K562 (cell line): ENCODE measurements around the gene SLC44A1. TPM values are rescaled to one million over a fixed set of nuclear protein-coding genes. Genes with fewer than 3 reads are reported as not detected.

Experiments
- ATAC-seq: fragments of 200-7000 bp; cut with Tn5 transposase; 3 replicates; pipeline ENCODE4 v1.9.1; 2020; ENCODE audit warnings: moderate library complexity
- BruUV-seq: library from RNA; stranded (reverse); fragments of 400-500 nt; replicated peaks from 2 replicates; lab custom pipeline; 2021; lab: Mats Ljungman, UMichigan
- CTCF ChIA-PET: fragments of 300-600 bp; formaldehyde crosslinking; extraction: SDS; loops from one replicate; lab custom pipeline; 2021; ENCODE audit warnings: low intra/inter-chr PET ratio; lab: Yijun Ruan, JAX
- POLR2A ChIA-PET: fragments of 300-600, 350-650 bp; sonication (Branson Sonifier 250); formaldehyde crosslinking; extraction: SDS; loops from one replicate; lab custom pipeline; 2021; ENCODE audit warnings: antibody characterized with exemption, inconsistent platforms; lab: Yijun Ruan, JAX
- DNase-seq, 4 experiments: peaks; one replicate each; pipeline versions ENCODE4 v3.0.0 to v3.0.0-alpha.2; 2011 to 2018; ENCODE audit warnings: low spot score in 3 of 4, mixed read lengths in 3 of 4; ENCODE audit errors: extremely low read depth in 1 of 4
- FAIRE-seq: peaks from 2 replicates; lab custom pipeline; 2011; peaks lifted over from hg19 to GRCh38; lab: Jason Lieb, UNC
- H2AFZ ChIP-seq: 2 replicates; pipeline ENCODE4 v1.6.0; 2011; ENCODE audit warnings: low read depth, low read length, control low read depth, inconsistent platforms
- H3K27ac ChIP-seq: fragments of 200-600 bp; 3 replicates; pipeline ENCODE4 v1.8.0; 2011; ENCODE audit warnings: low read depth, mild to moderate bottlenecking, control low read depth, inconsistent platforms, low read length, moderate library complexity, mixed read lengths; ENCODE audit errors: extremely low read depth
- H3K27me3 ChIP-seq, 2 experiments: fragments of 300-600 bp in 1 of 2; 2 replicates in 1 of 2; 3 replicates in 1 of 2; pipeline versions ENCODE4 v1.6.0 to v1.8.0; 2011; ENCODE audit warnings: inconsistent platforms in 2 of 2, low read length in 2 of 2, mild to moderate bottlenecking in 1 of 2, mixed read lengths in 1 of 2, moderate library complexity in 1 of 2; ENCODE audit not compliant: control insufficient read depth in 2 of 2, insufficient read depth in 2 of 2
- H3K36me3 ChIP-seq: fragments of 300-600 bp; 3 replicates; pipeline ENCODE4 v1.8.0; 2011; ENCODE audit warnings: mild to moderate bottlenecking, low read length, inconsistent platforms; ENCODE audit not compliant: control insufficient read depth, insufficient read depth
- H3K4me1 ChIP-seq, 2 experiments: fragments of 200-600 bp in 1 of 2; replicated peaks in 1 of 2; 2 replicates in 1 of 2; 3 replicates in 1 of 2; pipeline versions ENCODE4 v1.5.1 to v1.8.0; 2011; ENCODE audit warnings: inconsistent platforms in 2 of 2, low read length in 2 of 2, mild to moderate bottlenecking in 1 of 2, mixed read lengths in 1 of 2, moderate library complexity in 1 of 2; ENCODE audit not compliant: control insufficient read depth in 2 of 2, insufficient read depth in 2 of 2
- H3K4me2 ChIP-seq: 2 replicates; pipeline ENCODE4 v1.6.1; 2011; ENCODE audit warnings: low read length, control low read depth, inconsistent platforms, mixed read lengths; ENCODE audit not compliant: insufficient read depth
- H3K4me3 ChIP-seq: fragments of 200-600 bp; sonication (generic), shearing (Covaris generic); 2 replicates; pipeline ENCODE4 v1.5.1; 2016; ENCODE audit warnings: control low read depth, inconsistent platforms
- H3K79me2 ChIP-seq: fragments of 200-600 bp; 3 replicates; pipeline ENCODE4 v1.8.0; 2011; ENCODE audit warnings: low read length, inconsistent platforms; ENCODE audit not compliant: control insufficient read depth, insufficient read depth
- H3K9ac ChIP-seq, 2 experiments: 2 replicates each; pipeline versions ENCODE4 v1.6.0 to v1.6.1; 2011; ENCODE audit warnings: low read depth in 2 of 2, low read length in 2 of 2, control low read depth in 1 of 2, inconsistent platforms in 1 of 2, mild to moderate bottlenecking in 1 of 2, mixed read lengths in 1 of 2; ENCODE audit not compliant: insufficient read depth in 1 of 2
- H3K9me1 ChIP-seq: one replicate; pipeline ENCODE4 v1.6.0; 2011; ENCODE audit warnings: inconsistent platforms, mild to moderate bottlenecking, low read length, moderate library complexity; ENCODE audit not compliant: control insufficient read depth, insufficient read depth
- H3K9me3 ChIP-seq: replicated peaks from 2 replicates; pipeline ENCODE4 v1.5.1; 2011; ENCODE audit warnings: low read depth, low read length, inconsistent platforms; ENCODE audit not compliant: control insufficient read depth, insufficient read depth
- H4K20me1 ChIP-seq: replicated peaks from 2 replicates; pipeline ENCODE4 v1.6.1; 2011; ENCODE audit warnings: low read length, inconsistent platforms, mixed read lengths; ENCODE audit not compliant: control insufficient read depth, insufficient read depth
- CTCFL ChIP-seq: IDR thresholded peaks from 2 replicates; pipeline ENCODE4 v1.6.1; 2011; ENCODE audit warnings: borderline replicate concordance, low read depth, mild to moderate bottlenecking, moderate library complexity, low read length; ENCODE audit not compliant: insufficient read depth, poor library complexity, severe bottlenecking
- EHMT2 ChIP-seq: fragments of 450-650 bp; IDR thresholded peaks from 2 replicates; pipeline ENCODE4 v1.6.1; 2018; ENCODE audit warnings: antibody characterized with exemption
- GABPB2 ChIP-seq: fragments of 250-450 bp; sonication (Bioruptor Pico); conservative IDR thresholded peaks from 2 replicates; pipeline ENCODE4 v1.5.1; 2021; ENCODE audit warnings: mild to moderate bottlenecking
- ID3 ChIP-seq, 2 experiments: fragments of 250-450 bp in 1 of 2; fragments of 450-650 bp in 1 of 2; sonication (Bioruptor Pico) in 1 of 2; IDR thresholded peaks; 2 replicates each; pipeline versions ENCODE4 v1.6.1 to v1.8.0; 2016 to 2021; ENCODE audit warnings: mild to moderate bottlenecking in 2 of 2, moderate library complexity in 2 of 2, missing compliant biosample characterization in 1 of 2, missing genetic modification characterization in 1 of 2
- KDM1A ChIP-seq, 2 experiments: fragments of 450-650 bp; IDR thresholded peaks; 2 replicates each; pipeline ENCODE4 v1.6.1; 2016; ENCODE audit warnings: mild to moderate bottlenecking in 2 of 2
- MAFF ChIP-seq: IDR thresholded peaks from 2 replicates; pipeline ENCODE4 v1.6.1; 2012; ENCODE audit warnings: low read length, improper control_type of control experiment
- MCM3 ChIP-seq: fragments of 450-650 bp; IDR thresholded peaks from 2 replicates; pipeline ENCODE4 v1.6.1; 2016
- MYBL2 ChIP-seq, 2 experiments: fragments of 450-650 bp in 1 of 2; sonication (generic) in 1 of 2; formaldehyde crosslinking in 1 of 2; IDR thresholded peaks; 2 replicates each; pipeline versions ENCODE4 v1.6.1 to v1.8.1; 2017 to 2022; ENCODE audit warnings: borderline replicate concordance in 1 of 2, inconsistent platforms in 1 of 2, low read depth in 1 of 2, mild to moderate bottlenecking in 1 of 2, missing genetic modification reagents in 1 of 2, moderate library complexity in 1 of 2
- TRIM25 ChIP-seq: fragments of 450-650 bp; IDR thresholded peaks from 2 replicates; pipeline ENCODE4 v1.7.0; 2016; ENCODE audit warnings: borderline replicate concordance
- ZKSCAN8 ChIP-seq: fragments of 200-800 bp; sonication (Bioruptor generic); IDR thresholded peaks from 2 replicates; pipeline ENCODE4 v1.6.1; 2016; ENCODE audit warnings: missing genetic modification characterization, missing compliant biosample characterization
- ZNF217 ChIP-seq: sonication (generic); formaldehyde crosslinking; IDR thresholded peaks from 2 replicates; pipeline ENCODE4 v1.8.0; 2022; ENCODE audit warnings: mild to moderate bottlenecking, missing genetic modification reagents
- WGBS: fragments of 100-300 bp; shearing (Covaris generic); methylation state at CpG from one replicate; pipeline ENCODE4 v1.1.6; 2016; ENCODE audit warnings: low coverage, mixed read lengths; ENCODE audit not compliant: insufficient coverage; ENCODE audit errors: missing lambda C conversion rate; 5-methylcytosine and 5-hydroxymethylcytosine counted together
- in situ Hi-C: fragments of 300-500 bp; cut with MboI; formaldehyde crosslinking; loops from 4 replicates; pipeline ENCODE4 v1.15.0; 2018; ENCODE audit warnings: inconsistent platforms, mixed read lengths
- intact Hi-C: fragments of 100-400 bp; cut with micrococcal nuclease; formaldehyde crosslinking; loops from 2 replicates; pipeline ENCODE4 v1.14.2; 2022
- polyA plus RNA-seq, 8 experiments: library from polyadenylated mRNA; depleted of rRNA in 4 of 8; stranded (reverse) in 5 of 8; unstranded in 3 of 8; fragments of >200 nt; fragmentation: Nextera tagmentation in 2 of 8; fragmentation: Illumina TruSeq in 1 of 8; extraction: Ambion mirVana in 2 of 8; extraction: Trizol in 1 of 8; gene quantifications; 2 replicates each; pipeline versions ENCODE4 v1.2.1 to v1.2.3, GENCODE V29; 2011 to 2014; ENCODE audit warnings: inconsistent platforms in 1 of 8, missing spikeins in 1 of 8
- total RNA-seq, 7 experiments: library from RNA; depleted of rRNA in 6 of 7; stranded (reverse); fragments of >200 nt in 6 of 7; fragmentation: Illumina TruSeq in 2 of 7; extraction: Trizol in 2 of 7; gene quantifications; 2 replicates each; pipeline versions ENCODE4 v1.2.1 to v1.2.3, GENCODE V29; 2011 to 2021; ENCODE audit warnings: low replicate concordance in 1 of 7

Gene SLC44A1
- total and polyA plus RNA-seq, 9 of the 15 experiments (the other 6 are each of a cell fraction or from before 2014, with no cell fraction given) = 0.11 to 0.59 (median 0.30) TPM

GRCh38 chr9:105331160-105331559, 86.7 kb downstream of the SLC44A1 start:
- ChIA-PET CTCF (no interaction called here), POLR2A (no interaction called here)
- no peak for DNase-seq
- Histone ChIP-seq H2AFZ (no peak overlapping the region), H3K9ac (no peak overlapping the region), H3K27ac (no peak overlapping the region), H3K27me3 (no peaks in the 10 kb centered on the region), H3K4me3 (no peak overlapping the region), H3K4me1 (no peaks in the 10 kb centered on the region), H3K4me2 (no peak overlapping the region), H3K79me2 (no peaks in the 10 kb centered on the region), H3K9me3 (no peaks in the 10 kb centered on the region), H3K36me3 (no peaks in the 10 kb centered on the region), H4K20me1 (no peaks in the 10 kb centered on the region), H3K9me1 (no peaks in the 10 kb centered on the region)
- intact Hi-C loops = no loop called here
- BruUV-seq = no TSS peak
- no peak for FAIRE-seq
- WGBS = 2% methylated on average over 3 of the region's 3 CpGs
- in situ Hi-C loops = no loop called here
- no peak for ATAC-seq
- TF ChIP-seq GABPB2 (CRISPR knock-in tag) (no peak), TRIM25 (no peak), ZNF217 (CRISPR knock-in tag) (no peak), CTCFL (no peak), EHMT2 (no peak), MCM3 (no peak), MAFF (no peak), KDM1A (IDR thresholded peaks at IDR 0.05) (no peak), ID3 (CRISPR knock-in tag; IDR thresholded peaks at IDR 0.05) (no peak), ID3 (tag; IDR thresholded peaks at IDR 0.05) (no peak), MYBL2 (IDR thresholded peaks at IDR 0.05; ENCODE audit: low read depth) (no peak), MYBL2 (CRISPR knock-in tag; IDR thresholded peaks at IDR 0.05; ENCODE audit: borderline replicate concordance) (no peak), ZKSCAN8 (CRISPR knock-in tag) (no peak)
